ENCODE data around the gene TFCP2L1. TPM values are rescaled to one million over a fixed set of nuclear protein-coding genes. Genes with fewer than 3 reads are reported as not detected.
"Not testable (repeated sequence)": the region's sequence is repeated elsewhere in the genome, so short reads cannot be mapped to it uniquely, and the experiment has no call there.

TFCP2L1 gene
- total RNA-seq, 2 donors from 2014 or later = 1.1 to 3.4 TPM

GRCh38 chr2:121316986-121317385, 32.0 kb upstream of the TFCP2L1 start:
- no peaks in the 10 kb centered on the region for H3K4me1 ChIP-seq (ENCODE audit: control insufficient read depth in 1 of 2, low read depth in 2 of 2)
- no peaks in the 10 kb centered on the region for H3K27me3 ChIP-seq (replicated peaks; ENCODE audit: insufficient read depth)
- TF ChIP-seq CTCF (IDR thresholded peaks at IDR 0.05) = no peak
- no peak overlapping the region for H3K27ac ChIP-seq
- H3K36me3 ChIP-seq = no peaks in the 10 kb centered on the region
- ATAC-seq (ENCODE audit: insufficient number of reproducible peaks, low FRiP score, low read depth) (no peak), DNase-seq (ENCODE audit: low spot score) (no peak)
- no peak overlapping the region for H3K4me3 ChIP-seq
- no peaks in the 10 kb centered on the region for H3K9me3 ChIP-seq

DNA sequence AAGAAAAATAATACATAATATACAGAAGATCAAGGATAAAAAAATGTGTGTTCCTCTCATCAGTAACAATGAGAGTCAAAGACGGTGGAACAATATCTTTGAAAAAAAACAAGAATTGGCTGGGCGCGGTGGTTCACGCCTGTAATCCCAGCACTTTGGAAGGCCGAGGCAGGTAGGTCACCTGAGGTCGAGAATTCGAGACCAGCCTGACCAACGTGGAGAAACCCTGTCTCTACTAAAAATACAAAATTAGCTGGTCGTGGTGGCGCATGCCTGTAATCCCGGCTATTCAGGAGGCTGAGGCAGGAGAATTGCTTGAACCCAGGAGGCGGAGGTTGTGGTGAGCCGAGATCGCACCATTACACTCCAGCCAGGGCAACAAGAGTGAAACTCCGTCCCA, 28.7 kb upstream of the TFCP2L1 start:
- not testable (repeated sequence) for DNase-seq (ENCODE audit: low spot score); ATAC-seq (ENCODE audit: insufficient number of reproducible peaks, low FRiP score, low read depth); H3K4me3 ChIP-seq; H3K9me3 ChIP-seq; H3K4me1 ChIP-seq (ENCODE audit: control insufficient read depth in 1 of 2, low read depth in 2 of 2); H3K27ac ChIP-seq; H3K27me3 ChIP-seq (replicated peaks; ENCODE audit: insufficient read depth); H3K36me3 ChIP-seq

DNA sequence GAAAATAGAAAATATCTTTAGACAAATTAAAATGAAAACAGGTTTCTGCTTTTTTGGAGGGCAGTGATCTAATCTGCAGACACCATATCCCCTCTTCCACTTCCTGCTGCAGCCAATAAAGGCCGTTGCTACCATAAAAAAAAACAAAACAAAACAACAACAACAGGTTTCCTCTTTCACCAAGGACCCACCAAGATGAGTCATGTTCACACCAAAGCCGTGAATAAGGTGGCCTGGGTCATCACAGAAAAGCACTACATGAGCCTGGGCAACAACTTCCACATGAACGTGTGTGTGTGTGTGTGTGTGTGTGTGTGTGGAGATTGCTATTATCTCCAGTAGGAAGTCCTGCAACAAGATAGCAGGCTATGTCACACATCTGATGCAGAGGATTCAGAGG, 24.8 kb upstream of the TFCP2L1 start:
- Histone ChIP-seq H3K36me3 (no peaks in the 10 kb centered on the region), H3K4me3 (no peak overlapping the region), H3K27ac (no peak overlapping the region), H3K27me3 (replicated peaks; ENCODE audit: insufficient read depth) (no peaks in the 10 kb centered on the region), H3K9me3 (no peaks in the 10 kb centered on the region), H3K4me1 (ENCODE audit: control insufficient read depth in 1 of 2, low read depth in 2 of 2) (no peaks in the 10 kb centered on the region)
- DNase-seq (ENCODE audit: low spot score) = no peak
- ATAC-seq (ENCODE audit: insufficient number of reproducible peaks, low FRiP score, low read depth) = no peak
- no peak for TF ChIP-seq CTCF (IDR thresholded peaks at IDR 0.05)

DNA sequence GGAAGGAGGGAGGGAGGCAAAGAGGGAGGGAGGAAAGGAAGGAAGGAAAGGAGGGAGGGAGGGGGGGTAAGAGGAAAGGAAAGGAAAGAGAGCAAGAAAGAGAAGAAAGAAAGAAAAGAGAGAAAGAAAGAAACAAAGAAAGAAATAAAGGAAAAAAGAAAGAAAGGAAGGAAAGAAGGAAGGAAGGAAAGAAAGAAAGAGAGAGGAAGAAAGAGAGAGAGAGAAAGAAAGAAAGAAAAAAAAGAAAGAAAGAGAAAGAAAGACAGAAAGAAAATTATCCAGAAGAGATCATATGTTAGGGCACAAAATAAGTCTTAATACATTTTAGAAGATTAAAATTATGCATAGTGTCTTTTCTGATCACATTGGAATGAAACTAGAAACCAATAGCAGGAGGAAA, 24.3 kb upstream of the TFCP2L1 start:
- H3K4me3 ChIP-seq = no peak overlapping the region
- H3K4me1 ChIP-seq (ENCODE audit: control insufficient read depth in 1 of 2, low read depth in 2 of 2) = no peaks in the 10 kb centered on the region
- ATAC-seq (ENCODE audit: insufficient number of reproducible peaks, low FRiP score, low read depth) = no peak
- H3K27me3 ChIP-seq (replicated peaks; ENCODE audit: insufficient read depth) = no peaks in the 10 kb centered on the region
- no peak overlapping the region for H3K27ac ChIP-seq
- no peaks in the 10 kb centered on the region for H3K36me3 ChIP-seq
- H3K9me3 ChIP-seq = no peaks in the 10 kb centered on the region
- no peak for DNase-seq (ENCODE audit: low spot score)
- TF ChIP-seq CTCF (IDR thresholded peaks at IDR 0.05) = no peak

GRCh38 chr2:121307048-121307447, 22.0 kb upstream of the TFCP2L1 start:
- Histone ChIP-seq H3K27ac (no peak overlapping the region), H3K9me3 (no peaks in the 10 kb centered on the region), H3K27me3 (replicated peaks; ENCODE audit: insufficient read depth) (no peaks in the 10 kb centered on the region), H3K4me3 (no peak overlapping the region), H3K4me1 (ENCODE audit: control insufficient read depth in 1 of 2, low read depth in 2 of 2) (no peaks in the 10 kb centered on the region), H3K36me3 (no peaks in the 10 kb centered on the region)
- no peak for DNase-seq (ENCODE audit: low spot score)
- TF ChIP-seq CTCF (IDR thresholded peaks at IDR 0.05) = no peak
- no peak for ATAC-seq (ENCODE audit: insufficient number of reproducible peaks, low FRiP score, low read depth)

- no peak overlapping the region for H3K27ac ChIP-seq
- H3K4me3 ChIP-seq = no peak overlapping the region
- no peak for TF ChIP-seq CTCF (IDR thresholded peaks at IDR 0.05)
- H3K4me1 ChIP-seq (ENCODE audit: control insufficient read depth in 1 of 2, low read depth in 2 of 2) = no peaks in the 10 kb centered on the region
- no peak for DNase-seq (ENCODE audit: low spot score)
- H3K36me3 ChIP-seq = no peaks in the 10 kb centered on the region
- no peak for ATAC-seq (ENCODE audit: insufficient number of reproducible peaks, low FRiP score, low read depth)
- H3K9me3 ChIP-seq = no peaks in the 10 kb centered on the region
- no peaks in the 10 kb centered on the region for H3K27me3 ChIP-seq (replicated peaks; ENCODE audit: insufficient read depth)
These were observed 19.9 kb upstream of the TFCP2L1 start for GRCh38 chr2:121304941-121305340.

All from thoracic aorta (tissue), 2 donors.